ENCODE data around the gene DISC1.

The DISC1 gene

GRCh38 chr1:231827337-231828105 lies 200.9 kb downstream of the DISC1 start:
- no peak for DNase-seq

GRCh38 chr1:231828182-231828920 lies 201.8 kb downstream of the DISC1 start:
- no peak for DNase-seq

GRCh38 chr1:231829332-231829731 lies 202.7 kb downstream of the DISC1 start:
- DNase-seq, result no peak

GRCh38 chr1:231836227-231836893 lies 209.8 kb downstream of the DISC1 start:
- DNase-seq, result no peak

GRCh38 chr1:231838521-231838920 lies 211.9 kb downstream of the DISC1 start:
- DNase-seq, result no peak

GRCh38 chr1:231839999-231840398 lies 213.4 kb downstream of the DISC1 start:
- no peak for DNase-seq

GRCh38 chr1:231841616-231842344 lies 215.2 kb downstream of the DISC1 start:
- no peak for DNase-seq

GRCh38 chr1:231842441-231842840 lies 215.9 kb downstream of the DISC1 start:
- DNase-seq, result no peak

GRCh38 chr1:231844986-231845502 lies 218.5 kb downstream of the DISC1 start:
- DNase-seq, result no peak

- no peak for DNase-seq
Measured at GRCh38 chr1:231847612-231848397, 221.2 kb downstream of the DISC1 start.

GRCh38 chr1:231849981-231850380 lies 223.4 kb downstream of the DISC1 start:
- no peak for DNase-seq

GRCh38 chr1:231850786-231851185 lies 224.2 kb downstream of the DISC1 start:
- DNase-seq, result no peak

GRCh38 chr1:231853588-231854207 lies 227.1 kb downstream of the DISC1 start:
- DNase-seq, result no peak

GRCh38 chr1:231855361-231855760 lies 228.8 kb downstream of the DISC1 start:
- DNase-seq, result no peak

GRCh38 chr1:231855926-231856325 lies 229.3 kb downstream of the DISC1 start:
- no peak for DNase-seq

GRCh38 chr1:231856426-231856825 lies 229.8 kb downstream of the DISC1 start:
- DNase-seq, result no peak

- no peak for DNase-seq
Measured at GRCh38 chr1:231856894-231857293, 230.3 kb downstream of the DISC1 start.

- no peak for DNase-seq
Measured at GRCh38 chr1:231857609-231858135, 231.1 kb downstream of the DISC1 start.

GRCh38 chr1:231860221-231861088 lies 233.9 kb downstream of the DISC1 start:
- DNase-seq, result no peak
